HCT116 (cell line): Measurements from ENCODE around the gene PTMS.
"Not testable (repeated sequence)": the region's sequence is repeated elsewhere in the genome, so short reads cannot be mapped to it uniquely, and the experiment has no call there.

Experiments
- CTCF ChIP-seq, 3 experiments: fragments of 200-600 bp in 1 of 3; sonication (generic) in 1 of 3; IDR thresholded peaks in 2 of 3; conservative IDR thresholded peaks in 1 of 3; 2 replicates each; pipeline ENCODE4 v1.5.1; 2012 to 2017; ENCODE audit warnings: low read depth in 2 of 3, low read length in 2 of 3, antibody characterized with exemption in 1 of 3, borderline replicate concordance in 1 of 3, control low read depth in 1 of 3, mild to moderate bottlenecking in 1 of 3, mixed read lengths in 1 of 3, mixed run types in 1 of 3, moderate library complexity in 1 of 3; ENCODE audit not compliant: insufficient read depth in 1 of 3
- EZH2 ChIP-seq: fragments of 200-600 bp; sonication (generic); IDR thresholded peaks from 2 replicates; pipeline ENCODE4 v1.6.1; 2017; ENCODE audit warnings: antibody characterized with exemption, mixed run types
- POLR2A ChIP-seq: IDR thresholded peaks from 2 replicates; pipeline ENCODE4 v1.7.0; 2011; ENCODE audit warnings: borderline replicate concordance; ENCODE audit not compliant: insufficient read depth, insufficient read length; ENCODE audit errors: extremely low read depth
- POLR2AphosphoS5 ChIP-seq: IDR thresholded peaks from 2 replicates; pipeline ENCODE4 v1.6.1; 2011; ENCODE audit warnings: mild to moderate bottlenecking, low read depth, low read length, moderate library complexity
- REST ChIP-seq: IDR thresholded peaks from 2 replicates; pipeline ENCODE4 v1.6.1; 2012; ENCODE audit warnings: low read depth
- SIN3A ChIP-seq: IDR thresholded peaks from 2 replicates; pipeline ENCODE4 v1.6.1; 2012; ENCODE audit warnings: low read depth

GRCh38 chr12:6743300-6743699 lies 22.9 kb upstream of the PTMS start:
- not testable (repeated sequence) for TF ChIP-seq CTCF (IDR thresholded peaks at IDR 0.05 in 2 of 3, conservative IDR thresholded peaks at IDR 0.05 in 1 of 3; ENCODE audit: borderline replicate concordance in 1 of 3, insufficient read depth in 1 of 3, low read depth in 2 of 3, low read length in 2 of 3); REST; EZH2; SIN3A; POLR2A; POLR2AphosphoS5
